Stimulated activated CD4-positive, alpha-beta T cell treated with anti-CD3 and anti-CD28 coated beads, Interleukin-15, amount 100 ng/mL, for 1 hour (primary cell): ENCODE results near the gene RGSL1.

Experiments used
- DNase-seq, 2 donors: peaks; one replicate each; pipeline ENCODE4 v3.0.0-alpha.2; 2020; ENCODE audit warnings: low read depth in 1 of 2, low spot score in 1 of 2

The RGSL1 gene

DNA sequence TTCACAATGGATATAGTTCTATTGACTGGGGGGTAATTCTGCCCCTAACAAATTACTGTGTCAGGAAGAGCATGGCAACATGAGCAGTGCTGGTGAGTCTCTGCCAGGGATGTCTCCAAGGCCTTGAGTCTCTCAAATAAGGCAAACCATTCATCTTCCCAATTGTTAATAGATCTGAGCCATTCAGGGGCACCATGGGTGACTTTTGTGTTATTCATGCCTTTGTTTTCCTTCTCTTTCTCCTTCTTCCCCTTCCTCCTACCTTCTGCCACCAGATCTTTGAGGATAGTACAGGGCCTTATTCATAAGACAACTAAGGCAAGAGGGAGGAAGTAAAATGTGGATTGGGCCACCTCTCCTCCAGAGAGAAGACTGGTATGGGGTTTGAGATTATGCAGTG, at the start of gene RGSL1:
Gene RGSL1, plus strand, starts transcription at position 60 of the 400 bp plus-strand sequence. Its CDS starts 20 bp downstream, at position 80.
- no peak for DNase-seq

DNA sequence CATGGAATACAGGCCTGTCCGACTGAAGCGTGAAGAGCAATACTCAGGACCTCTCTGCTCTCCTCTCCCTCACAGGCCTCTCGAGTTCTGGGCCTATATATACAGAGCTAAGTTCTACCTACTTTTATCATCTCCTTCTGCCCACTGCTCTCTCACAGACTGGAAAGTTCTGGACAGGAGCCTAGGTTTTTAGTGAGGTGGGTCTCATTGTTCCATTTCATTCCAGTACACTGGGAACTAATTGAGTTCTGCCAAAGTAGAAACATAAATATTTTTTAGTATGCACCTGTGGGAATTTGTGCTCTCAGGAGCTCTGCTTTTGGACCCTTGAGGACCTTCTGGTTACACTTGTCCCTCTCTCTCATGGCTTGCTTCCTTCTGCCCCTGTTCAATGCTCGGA, 49.4 kb upstream of the RGSL1 start, which contains the start of gene TEDDM1:
Gene TEDDM1, minus strand, starts transcription at position 101 of the 400 bp plus-strand sequence. CDS start 182 bp downstream, outside the sequence.
- DNase-seq = no peak

DNA sequence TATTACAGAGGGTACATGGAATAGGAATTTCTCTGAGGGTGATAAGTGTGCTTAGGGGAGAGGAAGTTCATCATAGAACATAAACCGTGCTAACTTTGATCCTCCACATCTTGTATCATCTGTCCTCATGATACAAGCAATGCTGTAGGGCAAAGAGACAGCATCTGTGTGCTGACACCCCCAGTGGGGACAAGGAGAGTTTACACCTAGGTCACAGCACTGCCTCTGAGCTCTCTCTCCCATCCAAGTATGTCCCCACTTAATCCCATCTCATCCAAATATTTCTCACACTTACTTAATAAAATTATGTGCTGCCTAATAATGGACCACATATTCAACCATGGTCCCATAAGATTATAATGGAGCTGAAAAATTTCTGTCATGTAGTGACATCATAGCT, 45.2 kb upstream of the RGSL1 start:
- DNase-seq = no peak

DNA sequence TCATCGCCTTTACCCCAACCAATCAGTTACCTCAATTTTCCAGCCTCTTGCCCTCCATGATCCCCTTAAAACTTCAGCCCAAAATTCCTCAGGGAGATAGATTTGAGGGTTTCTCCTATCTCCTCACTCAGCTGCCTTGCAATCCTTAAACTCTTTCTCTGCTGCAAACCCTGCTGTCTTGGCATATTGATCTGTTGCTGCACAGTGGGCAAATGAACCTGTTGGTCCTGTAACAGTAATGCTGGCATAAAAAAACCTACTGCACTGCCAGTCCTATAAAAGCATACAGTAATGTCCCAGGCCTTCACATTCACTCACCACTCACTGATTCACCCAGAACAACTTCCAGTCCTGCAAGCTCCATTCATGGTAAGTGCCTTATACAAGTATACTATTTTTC, 44.4 kb upstream of the RGSL1 start:
- DNase-seq = no peak

DNA sequence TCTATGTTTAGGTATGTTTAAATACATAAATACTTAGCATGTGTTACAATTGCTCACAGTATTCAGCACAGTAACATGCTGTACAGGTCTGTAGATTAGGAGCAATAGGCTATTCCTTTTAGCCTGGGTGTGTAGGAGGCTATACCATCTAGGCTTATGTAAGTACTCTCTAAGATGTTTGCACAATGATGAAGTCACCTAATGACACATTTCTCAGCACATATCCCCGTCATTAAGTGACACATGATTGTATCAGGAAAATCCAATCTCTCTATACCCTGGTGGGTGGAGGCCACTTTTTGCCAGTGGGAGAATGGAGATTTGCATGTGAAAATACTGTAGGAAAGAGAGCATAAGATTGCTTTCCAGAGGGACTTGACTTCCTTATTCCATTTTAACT, 43.9 kb upstream of the RGSL1 start:
- no peak for DNase-seq

DNA sequence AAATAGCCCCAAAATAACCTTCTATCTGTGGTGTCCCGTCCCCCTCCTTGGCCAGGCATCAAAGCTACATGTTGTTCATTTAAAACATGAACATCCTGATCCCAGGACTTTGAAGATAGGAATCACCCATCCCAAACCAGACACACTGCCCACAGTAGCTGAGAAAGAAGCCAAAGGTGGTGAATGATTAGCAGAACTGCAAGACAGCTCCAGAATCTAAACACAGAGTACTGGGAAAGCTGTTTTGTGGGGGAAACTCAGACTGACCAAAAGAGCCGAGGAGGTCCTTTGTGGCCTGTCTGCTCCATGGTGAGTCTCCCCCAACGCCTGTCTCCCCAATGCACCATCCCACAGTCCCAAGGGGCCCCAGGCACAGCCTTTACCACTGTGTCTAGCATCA, 42.2 kb upstream of the RGSL1 start:
- DNase-seq = no peak

DNA sequence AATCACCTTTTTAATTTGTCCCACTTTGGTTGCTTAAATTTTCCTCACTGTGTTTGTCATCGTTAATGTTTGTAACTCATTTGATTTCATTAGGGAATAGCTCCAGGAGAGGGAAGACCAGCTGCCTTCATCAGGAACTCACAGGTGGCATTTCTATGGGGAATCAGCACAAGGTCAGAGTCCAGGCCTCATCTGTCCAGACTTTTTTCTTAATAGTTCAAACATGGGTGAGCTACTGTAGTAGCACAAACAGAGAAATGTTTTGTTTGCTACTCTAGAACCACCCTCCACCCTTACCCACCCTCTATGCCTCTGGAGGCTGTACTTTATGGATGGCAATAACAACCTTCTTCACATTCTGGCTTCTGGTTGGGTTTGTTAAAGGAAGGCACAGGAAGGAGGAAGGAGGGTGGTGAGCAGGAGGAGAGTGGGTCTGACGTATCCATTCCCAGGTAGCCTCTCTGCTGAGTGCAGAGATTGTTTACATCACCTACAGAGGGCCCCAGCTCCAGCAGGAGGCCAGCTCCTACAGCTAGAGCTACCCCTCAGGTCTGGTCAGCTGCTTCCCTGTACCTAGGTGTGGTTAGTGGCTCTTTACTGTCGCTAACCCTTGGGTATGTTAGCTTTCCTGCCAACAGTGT, 41.4 kb upstream of the RGSL1 start:
- DNase-seq = no peak

DNA sequence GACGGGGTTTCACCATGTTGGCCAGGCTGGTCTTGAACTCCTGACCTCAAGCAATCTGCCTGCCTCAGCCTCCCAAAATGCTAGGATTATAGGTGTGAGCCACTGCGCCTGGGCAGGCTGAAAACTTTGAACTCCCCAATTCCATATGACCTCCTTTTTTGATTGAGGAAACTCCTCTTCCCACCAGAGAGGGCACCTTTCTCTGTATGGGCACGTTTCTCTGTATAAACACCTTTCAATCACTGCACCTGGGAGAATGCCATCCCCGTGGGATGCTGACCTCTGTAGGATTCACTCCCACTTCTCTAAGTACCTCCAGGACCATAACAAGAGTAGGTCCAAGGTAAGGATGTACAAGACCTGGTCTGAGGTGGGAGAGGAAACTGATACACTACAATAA, 39.8 kb upstream of the RGSL1 start:
- no peak for DNase-seq

DNA sequence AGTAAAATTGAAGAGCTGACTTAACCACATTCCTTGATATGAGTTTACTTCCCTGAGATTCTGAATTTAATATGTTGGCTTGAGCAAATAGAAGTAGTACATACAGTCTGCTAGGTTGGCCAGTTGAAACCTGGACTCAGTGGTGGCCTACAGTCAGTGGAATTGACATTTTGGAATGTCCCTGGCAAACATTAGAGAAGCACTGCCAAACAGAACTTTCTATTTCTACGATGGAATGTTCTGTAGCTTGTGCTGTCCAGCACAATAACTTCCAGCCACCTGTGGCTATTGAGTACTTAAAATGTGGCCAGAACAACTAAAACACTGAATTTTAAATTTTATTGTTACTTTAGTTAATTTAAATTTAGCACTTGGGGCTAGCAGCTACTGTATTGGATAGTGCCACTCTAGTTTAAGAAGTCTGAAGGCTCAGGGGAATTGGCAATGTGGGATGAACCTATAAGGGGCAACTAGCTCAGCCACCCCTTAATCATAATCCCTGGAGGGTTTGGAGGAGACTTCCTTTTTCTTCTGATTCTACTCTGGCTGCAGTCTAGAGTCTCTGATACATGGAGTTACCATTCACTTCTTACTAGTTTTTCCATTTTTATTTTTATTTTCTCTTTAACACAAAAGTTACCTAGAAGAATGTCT, 39.2 kb upstream of the RGSL1 start:
- DNase-seq = no peak

DNA sequence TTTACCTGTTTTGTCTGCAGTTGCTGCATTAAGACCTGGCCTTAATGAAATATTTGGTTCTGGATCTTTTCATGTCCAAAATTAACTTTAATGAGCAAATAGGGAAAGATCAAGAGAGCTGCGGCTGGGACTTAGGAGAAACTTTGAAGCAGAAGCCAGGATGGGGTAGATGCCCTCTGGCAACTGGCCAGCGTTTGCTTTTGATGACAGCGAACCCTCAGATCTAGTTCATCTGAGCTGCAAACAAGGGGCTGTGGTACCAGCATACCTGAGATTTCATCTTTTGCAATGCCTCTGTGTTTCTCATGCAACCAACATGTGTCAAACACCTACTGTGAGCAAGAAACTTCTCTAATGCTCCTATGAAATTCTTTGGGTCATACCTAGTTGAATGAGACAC, 36.5 kb upstream of the RGSL1 start:
- DNase-seq = no peak

DNA sequence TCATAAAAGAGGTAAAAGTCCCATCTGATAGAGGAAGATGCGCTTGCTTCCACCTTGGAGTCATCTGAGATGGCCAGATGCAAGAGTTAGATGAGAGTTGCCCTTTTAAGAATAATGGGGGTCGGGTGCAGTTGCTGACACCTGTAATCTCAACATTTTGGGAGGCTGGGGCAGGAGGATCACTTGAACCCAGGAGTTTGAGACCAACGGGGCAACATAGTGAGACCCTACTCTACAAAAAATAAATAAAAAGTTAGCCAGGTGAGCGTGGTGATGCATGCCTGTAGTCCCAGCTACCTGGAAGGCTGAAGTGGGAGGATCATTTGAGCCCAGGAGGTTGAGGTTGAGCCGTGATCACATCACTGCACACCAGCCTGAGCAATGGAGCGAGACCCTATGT, 36.0 kb upstream of the RGSL1 start:
- DNase-seq = no peak

DNA sequence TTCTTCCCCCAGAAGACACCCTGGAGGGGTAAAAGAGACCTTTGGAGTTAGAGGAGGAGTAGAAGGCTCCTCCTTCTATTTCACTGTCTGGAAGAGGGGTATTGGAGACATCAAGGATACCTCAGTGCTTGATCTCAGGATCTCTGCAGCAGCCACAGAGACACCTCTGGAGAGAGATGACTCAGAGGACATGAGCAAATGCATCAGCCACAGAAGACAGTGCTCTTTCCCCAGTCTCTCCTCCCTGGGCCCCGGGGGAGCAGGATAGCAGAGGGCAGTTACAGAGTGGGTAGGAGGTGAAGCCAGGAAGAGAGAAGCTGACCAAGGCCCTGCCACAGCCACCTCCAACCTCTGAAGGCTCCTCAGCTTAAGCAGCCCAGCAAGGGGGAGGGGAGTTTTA, 34.2 kb upstream of the RGSL1 start:
- no peak for DNase-seq

DNA sequence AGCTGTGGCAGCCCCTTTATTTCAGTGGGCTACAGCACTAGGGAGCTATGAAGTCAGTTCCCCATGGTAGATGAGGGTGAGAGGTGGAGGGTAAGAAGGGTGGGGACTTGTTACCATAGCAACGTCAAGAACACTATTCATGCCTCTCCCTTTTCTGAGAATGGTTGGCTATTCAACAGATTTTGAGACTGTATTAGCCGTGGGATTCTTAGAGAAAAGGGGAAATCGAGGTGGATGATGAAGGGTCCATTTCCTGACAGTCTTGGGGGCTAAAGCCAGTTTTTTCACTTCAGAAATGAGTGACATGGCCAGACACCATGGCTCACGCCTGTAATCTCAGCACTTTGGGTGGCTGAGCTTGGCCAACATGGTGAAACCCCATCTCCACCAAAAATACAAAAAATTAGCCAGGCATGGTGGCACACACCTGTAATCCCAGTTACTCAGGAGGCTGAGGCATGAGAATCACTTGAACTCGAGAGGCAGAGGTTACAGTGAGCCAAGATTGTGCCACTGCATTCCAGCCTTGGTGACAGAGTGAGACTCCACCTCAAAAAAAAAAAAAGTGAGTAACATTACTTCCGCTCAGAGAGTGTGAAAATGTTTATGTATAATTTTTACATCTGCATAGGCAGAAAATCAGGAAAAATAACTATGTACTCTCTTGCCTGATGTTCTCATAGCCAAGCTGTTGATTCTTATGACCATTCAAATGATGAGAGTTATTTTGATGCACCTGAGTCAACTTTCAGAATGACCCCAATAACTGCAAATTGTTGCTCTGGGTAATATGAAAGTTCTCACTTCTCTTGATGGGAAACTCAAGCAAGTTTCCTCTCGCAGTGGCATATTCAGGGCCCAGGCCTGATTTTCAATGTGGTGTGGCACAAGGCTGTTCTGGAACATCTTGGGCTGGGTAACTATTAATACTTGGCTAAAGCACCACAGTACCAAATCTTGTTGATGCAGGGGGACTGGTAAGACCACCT, 23.2 kb upstream of the RGSL1 start:
- DNase-seq = no peak

DNA sequence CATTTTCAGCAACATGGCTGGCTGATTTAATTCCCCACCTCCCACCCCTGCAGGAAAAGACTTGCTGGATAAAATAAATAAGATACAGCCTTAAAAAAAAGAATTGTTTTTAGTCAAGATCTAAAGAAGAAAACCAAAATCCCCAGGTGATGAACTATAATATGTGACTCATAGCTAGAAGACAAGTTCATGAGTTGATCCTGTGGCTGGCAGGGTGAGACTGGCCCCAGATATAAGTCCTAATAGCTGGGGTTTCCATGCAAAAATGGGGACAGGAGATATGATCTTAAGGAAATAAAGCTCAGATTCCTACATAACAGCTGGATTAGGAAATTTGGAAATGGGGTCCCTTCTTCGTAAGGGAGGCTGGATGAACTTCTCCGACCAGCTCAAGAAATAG, 21.9 kb upstream of the RGSL1 start:
- no peak for DNase-seq

DNA sequence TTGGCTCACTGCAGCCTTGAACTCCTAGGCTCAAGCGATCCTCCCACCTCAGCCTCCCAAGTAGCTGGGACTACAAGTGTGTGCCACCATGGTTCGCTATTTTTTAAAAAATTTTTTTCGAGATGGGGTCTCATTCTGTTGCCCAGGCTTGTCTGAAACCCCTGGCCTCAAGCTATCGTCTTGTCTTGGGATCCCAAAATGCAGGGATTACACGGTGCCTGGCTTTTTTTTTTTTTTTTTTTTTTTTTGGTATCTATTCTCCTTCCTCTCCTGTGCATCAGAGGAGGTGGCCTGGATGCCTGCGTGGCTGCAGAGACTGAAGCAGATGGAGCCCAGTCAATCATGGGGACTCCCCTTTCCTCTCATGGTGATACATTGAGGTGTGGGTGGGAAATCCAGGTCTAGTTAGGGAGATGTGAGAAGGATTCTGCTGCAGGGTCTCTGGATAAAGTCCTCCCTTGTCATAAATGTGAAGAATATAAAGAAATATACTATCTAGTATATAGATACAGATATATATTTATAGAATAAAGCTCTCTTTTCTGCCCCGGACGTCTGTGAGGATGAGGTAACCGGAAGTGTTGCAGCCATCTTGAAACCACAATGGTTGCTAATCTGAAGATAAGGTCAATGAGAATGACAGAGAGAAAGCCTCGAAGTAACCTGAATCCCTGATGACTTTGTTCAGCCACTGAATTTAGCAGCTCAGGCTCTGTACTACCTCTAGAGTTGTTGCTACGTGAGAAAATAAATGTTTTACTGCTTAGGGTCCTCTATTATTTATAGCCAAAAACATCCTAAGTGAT, 19.5 kb upstream of the RGSL1 start:
- DNase-seq = no peak

DNA sequence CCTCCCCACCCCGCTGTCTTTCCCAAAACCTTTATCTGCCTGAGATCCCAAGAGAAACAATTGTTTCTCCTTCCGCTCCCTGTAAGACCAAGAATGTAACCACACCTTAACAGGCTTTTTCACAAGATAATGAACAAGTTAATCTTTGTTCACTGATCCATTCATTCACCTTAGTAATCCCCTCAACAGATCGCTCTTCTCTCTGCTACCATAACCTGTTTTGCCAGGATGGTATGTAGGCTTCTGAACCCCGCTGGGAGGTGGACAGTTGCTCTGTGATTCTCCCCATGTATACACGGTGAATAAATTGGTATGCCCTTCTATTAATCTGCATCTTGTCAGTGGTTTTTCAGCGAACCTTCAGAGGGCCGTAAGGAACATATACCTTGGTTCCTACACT, 18.7 kb upstream of the RGSL1 start:
- DNase-seq = no peak

DNA sequence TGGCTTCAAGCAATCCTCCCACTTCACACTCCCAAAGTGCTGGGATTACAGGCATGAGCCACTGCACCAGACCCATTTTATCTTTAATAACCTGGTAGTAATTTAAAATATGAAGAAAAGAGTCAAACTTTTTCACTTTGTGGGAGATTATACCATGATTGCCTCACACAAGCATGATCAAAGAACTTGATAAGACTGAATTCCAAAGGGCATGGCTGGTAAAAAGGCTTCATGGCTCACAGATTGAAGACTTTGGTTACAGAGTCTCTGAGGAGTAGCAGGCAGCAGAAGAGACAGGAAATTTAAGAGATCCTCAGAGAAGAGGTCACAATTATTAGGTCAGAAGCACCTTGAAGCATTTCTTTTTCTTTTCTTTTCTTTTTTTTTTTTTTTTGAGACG, 16.4 kb upstream of the RGSL1 start:
- no peak for DNase-seq

DNA sequence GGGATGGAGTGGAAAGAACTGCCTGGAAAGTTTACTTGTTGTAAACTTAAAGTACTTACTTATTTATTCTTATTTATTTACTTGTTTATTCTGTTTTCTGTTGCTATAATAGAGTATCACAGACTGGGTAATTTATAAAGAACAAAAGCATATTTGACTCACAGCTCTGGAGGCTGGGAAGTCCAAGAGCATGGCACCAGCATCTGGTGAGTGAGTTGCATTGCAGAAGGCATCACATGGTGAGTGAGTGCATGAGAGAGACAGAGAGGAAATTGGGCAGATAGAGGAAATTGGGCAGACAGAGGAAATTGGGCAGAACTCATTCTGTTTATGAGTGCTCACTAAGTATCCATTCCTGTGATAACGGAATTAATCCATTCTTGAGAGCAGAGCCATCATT, 11.6 kb upstream of the RGSL1 start:
- DNase-seq = no peak

DNA sequence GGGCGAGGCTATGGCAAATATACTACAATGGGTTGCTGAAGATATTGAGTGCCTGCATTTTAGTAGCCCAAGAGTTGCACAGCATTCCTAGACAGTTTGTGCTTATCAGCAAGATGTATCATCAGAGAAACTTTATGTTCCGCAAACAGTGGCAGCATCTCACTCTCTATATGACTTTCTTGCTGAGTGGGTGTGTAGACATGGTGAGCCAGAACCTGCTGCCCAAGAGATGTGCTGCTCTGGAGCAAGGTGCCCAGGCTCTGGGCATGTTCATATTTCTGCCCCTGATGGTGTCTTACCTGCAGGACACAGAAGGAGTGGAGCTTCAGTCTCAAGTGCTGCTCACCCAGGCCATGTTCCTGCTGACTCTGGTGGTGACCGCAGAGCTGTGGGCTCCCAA, 8.2 kb upstream of the RGSL1 start:
- no peak for DNase-seq

DNA sequence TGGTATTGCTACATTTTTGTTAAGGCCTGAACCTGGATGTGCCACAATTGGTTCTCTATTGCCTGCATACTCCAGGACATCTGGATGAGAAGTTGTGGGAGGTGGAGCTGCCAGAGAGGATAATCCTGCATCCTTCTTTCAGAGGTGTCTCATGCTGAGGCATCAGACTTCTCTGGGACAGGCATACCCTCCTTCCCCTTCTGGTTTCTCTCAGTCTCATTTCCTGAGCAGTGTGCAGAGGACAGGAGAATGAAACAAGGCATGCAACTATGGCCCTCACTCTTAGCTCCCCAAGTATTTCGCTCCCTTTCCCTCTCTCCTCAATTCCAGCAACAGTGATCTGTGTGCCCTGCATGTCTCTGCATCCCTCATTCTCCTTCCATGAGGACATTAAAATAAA, 7.6 kb upstream of the RGSL1 start:
- no peak for DNase-seq

DNA sequence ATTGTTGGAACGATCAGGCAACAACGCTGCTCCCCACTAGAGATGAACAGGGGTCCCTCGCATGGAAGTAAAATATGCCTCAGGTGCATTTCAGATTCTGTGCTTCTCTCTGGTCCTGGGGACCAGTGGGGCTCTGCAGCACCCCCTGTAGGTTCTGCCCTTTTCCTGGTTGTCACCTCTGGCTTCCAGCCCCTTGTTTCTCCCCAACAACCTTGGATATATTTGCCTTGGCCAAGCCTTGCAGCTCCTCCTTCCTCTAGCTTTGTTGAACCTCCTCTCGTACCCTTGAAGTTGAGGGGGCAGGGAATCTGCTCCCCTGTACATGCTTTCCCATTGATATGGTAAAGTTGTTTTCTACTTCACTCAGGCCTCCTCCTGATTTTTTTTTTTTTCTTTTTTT, 5.4 kb upstream of the RGSL1 start:
- DNase-seq = no peak
